Activated CD4-positive, alpha-beta T cell treated with anti-CD3 and anti-CD28 coated beads, Interleukin-2, amount 50 U/mL, for 16 hours (primary cell): ENCODE measurements around the gene AMBP.

ENCODE experiments used
- DNase-seq: peaks from one replicate; pipeline ENCODE4 v3.0.0-alpha.2; 2020

AMBP gene

GRCh38 chr9:114078021-114078780, at the start of gene AMBP:
Gene AMBP (minus strand): TSS chr9:114078300. CDS start chr9:114078209, 91 bp downstream.
- no peak for DNase-seq

GRCh38 chr9:114126247-114127060, 48.4 kb upstream of the AMBP start:
- DNase-seq, result no peak

- DNase-seq, result no peak
Measured at GRCh38 chr9:114125476-114126013, 47.4 kb upstream of the AMBP start.

GRCh38 chr9:114124666-114125475, 46.8 kb upstream of the AMBP start:
- DNase-seq, result no peak

GRCh38 chr9:114124138-114124537, 46.0 kb upstream of the AMBP start:
- no peak for DNase-seq

GRCh38 chr9:114123031-114123977, 45.2 kb upstream of the AMBP start:
- DNase-seq, result no peak

GRCh38 chr9:114122136-114123027, 44.3 kb upstream of the AMBP start:
- no peak for DNase-seq

- DNase-seq, result no peak
Measured at GRCh38 chr9:114121227-114122135, 43.4 kb upstream of the AMBP start.

GRCh38 chr9:114120192-114121014, 42.3 kb upstream of the AMBP start:
- DNase-seq, result no peak

GRCh38 chr9:114119242-114120191, 41.4 kb upstream of the AMBP start:
- no peak for DNase-seq

GRCh38 chr9:114117996-114118830, 40.1 kb upstream of the AMBP start:
- DNase-seq, result no peak

GRCh38 chr9:114117614-114117995, 39.5 kb upstream of the AMBP start:
- DNase-seq, result no peak

GRCh38 chr9:114116126-114116747, 38.1 kb upstream of the AMBP start:
- no peak for DNase-seq

GRCh38 chr9:114115654-114116125, 37.6 kb upstream of the AMBP start:
- DNase-seq, result no peak

- DNase-seq, result no peak
Measured at GRCh38 chr9:114114364-114114763, 36.3 kb upstream of the AMBP start.
